Panc1 (cell line): ENCODE measurements around the gene EXOC3L4.

ENCODE experiments used
- POLR2AphosphoS5 ChIP-seq: IDR thresholded peaks from 2 replicates; pipeline ENCODE4 v1.6.1; 2012; ENCODE audit warnings: mild to moderate bottlenecking, low read depth, low read length, moderate library complexity
- SIN3A ChIP-seq: IDR thresholded peaks from 2 replicates; pipeline ENCODE4 v1.6.1; 2012; ENCODE audit warnings: low read depth, mild to moderate bottlenecking, low read length, moderate library complexity, borderline replicate concordance; ENCODE audit not compliant: insufficient read depth
- TCF7L2 ChIP-seq: IDR thresholded peaks from 2 replicates; pipeline ENCODE4 v1.6.1; 2011; ENCODE audit warnings: mild to moderate bottlenecking, low read depth, low read length, inconsistent platforms
- TF ChIP-seq, protein P1 (sequence below): fragments of 450-650 bp; IDR thresholded peaks from 2 replicates; pipeline ENCODE4 v1.5.1; 2017; ENCODE audit warnings: mild to moderate bottlenecking
- TF ChIP-seq, protein P2 (sequence below), 2 experiments: IDR thresholded peaks; 2 replicates each; pipeline ENCODE4 v1.6.1; 2011 to 2012; ENCODE audit warnings: low read depth in 2 of 2, control low read depth in 1 of 2, low read length in 1 of 2, mild to moderate bottlenecking in 1 of 2, moderate library complexity in 1 of 2; ENCODE audit not compliant: insufficient read depth in 1 of 2

DNA sequence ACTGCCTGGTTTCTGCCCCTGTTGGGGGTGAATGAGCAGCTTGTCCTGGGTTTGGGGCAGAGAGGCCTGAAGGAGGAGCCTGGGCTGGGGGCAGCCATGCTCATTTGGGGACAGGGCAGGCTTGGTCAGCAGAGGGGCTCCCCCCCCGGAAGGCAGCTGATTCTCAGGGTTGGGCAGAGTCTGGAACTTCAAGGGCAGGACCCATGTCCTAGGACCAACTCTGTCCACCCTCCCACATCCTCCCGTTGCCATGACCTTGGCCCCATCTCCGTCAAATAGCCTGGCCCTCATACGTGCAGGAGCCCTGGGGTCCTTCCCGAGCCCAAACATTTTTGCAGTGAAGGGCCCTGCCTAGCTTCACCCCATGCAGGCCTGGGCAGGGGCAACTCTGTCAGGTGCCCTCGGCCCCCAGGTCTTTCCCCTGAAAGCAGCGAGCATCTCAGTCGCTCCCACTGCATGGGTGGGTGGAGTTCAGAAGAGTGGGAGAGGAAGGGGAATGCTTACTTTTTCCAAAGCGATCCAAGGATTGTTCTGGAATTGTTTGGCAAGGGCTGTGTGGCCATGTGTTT, 61.4 kb downstream of the EXOC3L4 start:
- TF ChIP-seq, protein P1, sequence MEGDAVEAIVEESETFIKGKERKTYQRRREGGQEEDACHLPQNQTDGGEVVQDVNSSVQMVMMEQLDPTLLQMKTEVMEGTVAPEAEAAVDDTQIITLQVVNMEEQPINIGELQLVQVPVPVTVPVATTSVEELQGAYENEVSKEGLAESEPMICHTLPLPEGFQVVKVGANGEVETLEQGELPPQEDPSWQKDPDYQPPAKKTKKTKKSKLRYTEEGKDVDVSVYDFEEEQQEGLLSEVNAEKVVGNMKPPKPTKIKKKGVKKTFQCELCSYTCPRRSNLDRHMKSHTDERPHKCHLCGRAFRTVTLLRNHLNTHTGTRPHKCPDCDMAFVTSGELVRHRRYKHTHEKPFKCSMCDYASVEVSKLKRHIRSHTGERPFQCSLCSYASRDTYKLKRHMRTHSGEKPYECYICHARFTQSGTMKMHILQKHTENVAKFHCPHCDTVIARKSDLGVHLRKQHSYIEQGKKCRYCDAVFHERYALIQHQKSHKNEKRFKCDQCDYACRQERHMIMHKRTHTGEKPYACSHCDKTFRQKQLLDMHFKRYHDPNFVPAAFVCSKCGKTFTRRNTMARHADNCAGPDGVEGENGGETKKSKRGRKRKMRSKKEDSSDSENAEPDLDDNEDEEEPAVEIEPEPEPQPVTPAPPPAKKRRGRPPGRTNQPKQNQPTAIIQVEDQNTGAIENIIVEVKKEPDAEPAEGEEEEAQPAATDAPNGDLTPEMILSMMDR: no peak
- TF ChIP-seq, protein P2, sequence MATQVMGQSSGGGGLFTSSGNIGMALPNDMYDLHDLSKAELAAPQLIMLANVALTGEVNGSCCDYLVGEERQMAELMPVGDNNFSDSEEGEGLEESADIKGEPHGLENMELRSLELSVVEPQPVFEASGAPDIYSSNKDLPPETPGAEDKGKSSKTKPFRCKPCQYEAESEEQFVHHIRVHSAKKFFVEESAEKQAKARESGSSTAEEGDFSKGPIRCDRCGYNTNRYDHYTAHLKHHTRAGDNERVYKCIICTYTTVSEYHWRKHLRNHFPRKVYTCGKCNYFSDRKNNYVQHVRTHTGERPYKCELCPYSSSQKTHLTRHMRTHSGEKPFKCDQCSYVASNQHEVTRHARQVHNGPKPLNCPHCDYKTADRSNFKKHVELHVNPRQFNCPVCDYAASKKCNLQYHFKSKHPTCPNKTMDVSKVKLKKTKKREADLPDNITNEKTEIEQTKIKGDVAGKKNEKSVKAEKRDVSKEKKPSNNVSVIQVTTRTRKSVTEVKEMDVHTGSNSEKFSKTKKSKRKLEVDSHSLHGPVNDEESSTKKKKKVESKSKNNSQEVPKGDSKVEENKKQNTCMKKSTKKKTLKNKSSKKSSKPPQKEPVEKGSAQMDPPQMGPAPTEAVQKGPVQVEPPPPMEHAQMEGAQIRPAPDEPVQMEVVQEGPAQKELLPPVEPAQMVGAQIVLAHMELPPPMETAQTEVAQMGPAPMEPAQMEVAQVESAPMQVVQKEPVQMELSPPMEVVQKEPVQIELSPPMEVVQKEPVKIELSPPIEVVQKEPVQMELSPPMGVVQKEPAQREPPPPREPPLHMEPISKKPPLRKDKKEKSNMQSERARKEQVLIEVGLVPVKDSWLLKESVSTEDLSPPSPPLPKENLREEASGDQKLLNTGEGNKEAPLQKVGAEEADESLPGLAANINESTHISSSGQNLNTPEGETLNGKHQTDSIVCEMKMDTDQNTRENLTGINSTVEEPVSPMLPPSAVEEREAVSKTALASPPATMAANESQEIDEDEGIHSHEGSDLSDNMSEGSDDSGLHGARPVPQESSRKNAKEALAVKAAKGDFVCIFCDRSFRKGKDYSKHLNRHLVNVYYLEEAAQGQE (IDR thresholded peaks at IDR 0.05; ENCODE audit: insufficient read depth in 1 of 2, low read depth in 2 of 2, low read length in 1 of 2): no peak
- TF ChIP-seq SIN3A (no peak), TCF7L2 (no peak), POLR2AphosphoS5 (no peak)
